GM19397 (cell line): Measurements from ENCODE around the gene PITPNM1.

Experiments
- ATAC-seq: cut with Tn5 transposase; IDR thresholded peaks from one replicate; pipeline ENCODE4 v1.9.1; 2021; ENCODE audit warnings: mild to moderate bottlenecking, moderate library complexity; ENCODE audit not compliant: unreplicated experiment

Gene PITPNM1

DNA sequence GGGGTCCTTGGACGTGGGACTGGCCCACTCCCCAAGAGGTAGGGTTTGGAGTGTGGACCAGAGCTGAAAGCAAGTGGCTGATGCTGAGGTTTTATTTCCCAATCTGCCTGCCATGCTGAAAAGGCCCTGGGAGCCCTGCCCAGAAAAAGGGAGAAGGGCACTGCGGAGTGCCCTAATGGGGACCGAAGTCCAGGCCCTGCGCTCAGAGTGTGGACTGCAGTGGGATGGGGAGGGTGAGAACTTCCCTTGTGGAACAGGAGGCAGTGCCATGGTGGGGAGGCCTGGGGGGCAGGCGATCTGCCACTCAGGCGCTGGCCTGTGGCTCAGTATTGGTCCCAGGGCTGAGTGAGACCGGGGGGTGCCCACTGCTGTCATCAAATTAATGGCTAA lies 56.9 kb downstream of the PITPNM1 start:
- ATAC-seq = no peak

- ATAC-seq = no peak
Observed at GRCh38 chr11:67445515-67445914, 59.6 kb downstream of the PITPNM1 start.

GRCh38 chr11:67442504-67443404 lies 62.4 kb downstream of the PITPNM1 start:
- no peak for ATAC-seq
